GM12891 (cell line): Measurements from ENCODE around the gene SLC19A1.

ENCODE experiments used
- POLR2A ChIP-seq: IDR thresholded peaks from 2 replicates; pipeline ENCODE4 v1.6.1; 2011; ENCODE audit warnings: low read depth, low read length, control low read depth
- POLR2AphosphoS5 ChIP-seq: IDR thresholded peaks from 2 replicates; pipeline ENCODE4 v1.6.1; 2011; ENCODE audit warnings: low read depth, low read length, control low read depth
- TAF1 ChIP-seq: IDR thresholded peaks from 2 replicates; pipeline ENCODE4 v1.6.1; 2011; ENCODE audit warnings: low read depth, low read length, control low read depth

GRCh38 chr21:45452696-45453307 is 89.4 kb downstream of the SLC19A1 start:
- TF ChIP-seq TAF1 (no peak), POLR2A (no peak), POLR2AphosphoS5 (no peak)
